ENCODE measurements around the gene PRCD.
"Not testable (repeated sequence)": the region's sequence is repeated elsewhere in the genome, so short reads cannot be mapped to it uniquely, and the experiment has no call there.

PRCD gene

GRCh38 chr17:76506408-76507345, 33.2 kb upstream of the PRCD start:
- DNase-seq = peak; percentile 21

GRCh38 chr17:76508472-76509063, 31.3 kb upstream of the PRCD start:
- DNase-seq = not testable (repeated sequence)

- DNase-seq = no peak
Observed at GRCh38 chr17:76510831-76511244, 29.0 kb upstream of the PRCD start.

- DNase-seq = no peak
Observed at GRCh38 chr17:76511668-76512365, 28.0 kb upstream of the PRCD start.

GRCh38 chr17:76512366-76513305, 27.2 kb upstream of the PRCD start:
- DNase-seq = no peak

- DNase-seq = no peak
Observed at GRCh38 chr17:76513306-76513692, 26.5 kb upstream of the PRCD start.

- not testable (repeated sequence) for DNase-seq
Observed at GRCh38 chr17:76514355-76514754, 25.5 kb upstream of the PRCD start.

GRCh38 chr17:76515274-76515949, 24.4 kb upstream of the PRCD start:
- DNase-seq = peak; percentile 57

- DNase-seq = no peak
Observed at GRCh38 chr17:76517638-76518038, 22.2 kb upstream of the PRCD start.

GRCh38 chr17:76519048-76519966, 20.5 kb upstream of the PRCD start:
- no peak for DNase-seq

GRCh38 chr17:76521262-76521661, 18.6 kb upstream of the PRCD start:
- DNase-seq = no peak

- DNase-seq = not testable (repeated sequence)
Observed at GRCh38 chr17:76521683-76522082, 18.2 kb upstream of the PRCD start.

- no peak for DNase-seq
Observed at GRCh38 chr17:76523084-76524037, 16.5 kb upstream of the PRCD start.

GRCh38 chr17:76524598-76525512, 15.0 kb upstream of the PRCD start:
- DNase-seq = no peak

GRCh38 chr17:76525513-76525833, 14.4 kb upstream of the PRCD start:
- DNase-seq = not testable (repeated sequence)

- not testable (repeated sequence) for DNase-seq
Observed at GRCh38 chr17:76527016-76527415, 12.8 kb upstream of the PRCD start.

- no peak for DNase-seq
Observed at GRCh38 chr17:76527430-76528111, 12.3 kb upstream of the PRCD start.

- DNase-seq = no peak
Observed at GRCh38 chr17:76528156-76528527, 11.7 kb upstream of the PRCD start.
